IPS-15b (cell line): ENCODE results near the gene UFSP1.

Experiments used
- H3K27me3 ChIP-seq: one replicate; pipeline ENCODE4 v1.6.1; 2013; ENCODE audit warnings: low read length; ENCODE audit not compliant: control insufficient read depth, insufficient read depth
- H3K36me3 ChIP-seq: one replicate; pipeline ENCODE4 v1.6.1; 2013; ENCODE audit warnings: low read length; ENCODE audit not compliant: control insufficient read depth, insufficient read depth
- H3K4me1 ChIP-seq: one replicate; pipeline ENCODE4 v1.6.1; 2013; ENCODE audit warnings: mild to moderate bottlenecking, low read length; ENCODE audit not compliant: control insufficient read depth, insufficient read depth
- H3K4me3 ChIP-seq: one replicate; pipeline ENCODE4 v1.5.1; 2013; ENCODE audit warnings: low read depth, low read length
- H3K9ac ChIP-seq: one replicate; pipeline ENCODE4 v1.6.1; 2013; ENCODE audit warnings: low read depth, mild to moderate bottlenecking, low read length
- H3K9me3 ChIP-seq: one replicate; pipeline ENCODE4 v1.6.1; 2013; ENCODE audit warnings: mild to moderate bottlenecking, low read length; ENCODE audit not compliant: control insufficient read depth, insufficient read depth

Gene UFSP1

GRCh38 chr7:100893910-100894721 lies 4.6 kb upstream of the UFSP1 start:
- H3K9me3 ChIP-seq = no peaks in the 10 kb centered on the region
- H3K4me3 ChIP-seq = peak overlapping the region; percentile 49
- H3K27me3 ChIP-seq = peaks cover 14% of the 10 kb centered on the region
- peaks cover 9% of the 10 kb centered on the region for H3K4me1 ChIP-seq
- no peak overlapping the region for H3K9ac ChIP-seq
- peaks cover 4% of the 10 kb centered on the region for H3K36me3 ChIP-seq

DNA sequence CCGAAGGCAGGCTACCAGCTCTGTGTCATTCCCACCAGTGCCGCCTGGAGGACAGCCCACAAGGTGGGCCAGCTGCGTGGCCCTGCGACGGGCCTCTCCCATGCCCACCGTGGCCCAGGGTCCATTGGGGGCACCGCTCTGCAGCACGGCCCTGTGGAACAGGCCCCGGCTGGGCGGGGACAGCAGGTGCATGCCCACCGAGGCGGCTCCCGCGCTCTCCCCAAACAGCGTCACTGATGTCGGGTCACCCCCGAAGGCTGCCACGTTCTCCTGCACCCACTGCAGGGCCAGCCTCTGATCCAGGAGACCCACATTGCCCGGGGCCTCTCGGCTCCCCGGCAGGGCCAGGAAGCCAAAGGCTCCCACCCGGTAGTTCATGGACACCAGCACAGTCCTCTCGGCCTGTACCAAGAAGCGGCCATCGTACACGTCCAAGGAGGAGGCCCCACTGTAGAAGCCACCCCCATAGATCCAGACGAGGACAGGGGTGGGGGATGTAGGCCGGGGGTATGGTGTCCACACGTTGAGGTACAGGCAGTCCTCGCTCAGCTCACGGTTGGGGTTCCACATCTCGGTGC lies 3.9 kb upstream of the UFSP1 start:
- Histone ChIP-seq H3K9me3 (no peaks in the 10 kb centered on the region), H3K36me3 (peaks cover 9% of the 10 kb centered on the region), H3K4me3 (no peak overlapping the region), H3K4me1 (peaks cover 12% of the 10 kb centered on the region), H3K9ac (no peak overlapping the region), H3K27me3 (peaks cover 14% of the 10 kb centered on the region)

- Histone ChIP-seq H3K4me1 (peaks cover 17% of the 10 kb centered on the region), H3K9ac (no peak overlapping the region), H3K9me3 (no peaks in the 10 kb centered on the region), H3K36me3 (peaks cover 15% of the 10 kb centered on the region), H3K27me3 (peaks cover 11% of the 10 kb centered on the region), H3K4me3 (no peak overlapping the region)
Measured at GRCh38 chr7:100892364-100893317, 3.1 kb upstream of the UFSP1 start.

DNA sequence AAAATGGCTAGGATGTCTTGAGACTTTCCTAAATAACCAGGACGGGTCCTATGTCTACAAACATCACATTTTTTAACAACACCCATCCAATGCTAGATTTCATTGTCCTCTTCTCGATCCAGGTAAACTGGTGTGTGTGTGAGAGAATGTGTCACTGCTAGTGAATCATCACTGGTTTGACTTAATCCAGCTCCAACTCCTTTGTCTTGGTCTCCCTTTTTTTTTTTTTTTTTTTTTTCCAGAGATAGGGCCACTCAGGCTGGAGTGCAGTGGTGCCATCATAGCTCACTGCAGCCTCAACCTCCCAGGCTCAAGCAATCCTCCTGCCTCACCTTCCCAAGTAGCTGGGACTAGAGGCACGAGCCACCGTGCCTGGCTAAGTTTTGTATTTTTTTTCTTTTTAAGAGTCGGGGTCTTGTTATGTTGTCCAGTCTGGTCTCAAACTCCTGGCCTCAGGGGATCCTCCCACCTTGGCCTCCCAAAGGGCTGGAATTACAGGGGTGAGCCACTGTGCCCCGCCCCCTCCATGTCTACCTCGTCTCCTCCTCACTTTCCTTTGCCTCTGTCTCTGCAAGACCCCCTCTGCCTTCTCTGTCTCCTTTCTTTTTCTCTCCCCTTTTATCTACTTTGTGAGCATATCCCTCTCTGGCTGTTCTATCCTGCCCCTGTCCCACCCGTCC lies 2.2 kb upstream of the UFSP1 start:
- peaks cover 11% of the 10 kb centered on the region for H3K27me3 ChIP-seq
- H3K36me3 ChIP-seq = peaks cover 24% of the 10 kb centered on the region
- H3K9me3 ChIP-seq = no peaks in the 10 kb centered on the region
- peaks cover 19% of the 10 kb centered on the region for H3K4me1 ChIP-seq
- peak overlapping the region; percentile 89 for H3K9ac ChIP-seq
- peak overlapping the region; percentile 84 for H3K4me3 ChIP-seq

GRCh38 chr7:100890653-100891567 lies 1.4 kb upstream of the UFSP1 start:
- H3K27me3 ChIP-seq = peaks cover 4% of the 10 kb centered on the region
- H3K36me3 ChIP-seq = peaks cover 32% of the 10 kb centered on the region
- H3K4me1 ChIP-seq = peaks cover 15% of the 10 kb centered on the region
- H3K9me3 ChIP-seq = no peaks in the 10 kb centered on the region
- H3K4me3 ChIP-seq = peak overlapping the region; percentile 84
- H3K9ac ChIP-seq = peak overlapping the region; percentile 89

DNA sequence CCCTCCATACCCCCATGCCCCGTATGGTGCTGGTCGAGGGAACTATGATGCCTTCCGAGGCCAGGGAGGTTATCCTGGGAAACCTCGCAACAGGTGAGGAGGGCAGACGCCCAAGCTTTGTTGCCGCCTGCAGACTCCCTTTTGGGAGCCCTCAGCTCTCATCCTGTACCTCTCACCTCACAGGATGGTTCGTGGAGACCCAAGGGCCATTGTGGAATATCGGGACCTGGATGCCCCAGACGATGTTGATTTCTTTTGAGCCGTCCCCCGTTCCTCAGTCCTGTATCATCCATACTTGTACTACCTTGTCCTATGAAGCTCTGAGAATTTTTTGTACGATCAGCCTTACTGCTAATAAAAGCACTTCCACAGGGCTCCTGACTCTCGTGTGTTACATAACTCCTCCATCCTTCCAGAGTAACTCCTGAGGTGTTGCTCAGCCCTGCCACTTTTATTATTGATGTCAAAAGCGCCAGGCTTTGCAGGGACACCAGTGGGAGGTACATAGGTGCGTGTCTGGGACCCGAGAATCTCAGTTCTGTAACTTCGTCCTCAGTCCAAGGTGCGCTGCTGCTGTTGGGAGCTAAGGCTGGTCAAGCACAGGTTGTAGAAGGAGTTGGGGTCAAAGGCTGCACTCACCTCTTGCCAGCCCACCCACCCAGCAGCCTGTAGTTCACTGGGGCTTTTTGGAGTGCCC lies 1.1 kb downstream of the UFSP1 start:
- H3K4me1 ChIP-seq = peaks cover 14% of the 10 kb centered on the region
- peak overlapping the region; percentile 80 for H3K4me3 ChIP-seq
- peaks cover 57% of the 10 kb centered on the region for H3K36me3 ChIP-seq
- no peaks in the 10 kb centered on the region for H3K9me3 ChIP-seq
- H3K9ac ChIP-seq = peak overlapping the region; percentile 91
- no peaks in the 10 kb centered on the region for H3K27me3 ChIP-seq

DNA sequence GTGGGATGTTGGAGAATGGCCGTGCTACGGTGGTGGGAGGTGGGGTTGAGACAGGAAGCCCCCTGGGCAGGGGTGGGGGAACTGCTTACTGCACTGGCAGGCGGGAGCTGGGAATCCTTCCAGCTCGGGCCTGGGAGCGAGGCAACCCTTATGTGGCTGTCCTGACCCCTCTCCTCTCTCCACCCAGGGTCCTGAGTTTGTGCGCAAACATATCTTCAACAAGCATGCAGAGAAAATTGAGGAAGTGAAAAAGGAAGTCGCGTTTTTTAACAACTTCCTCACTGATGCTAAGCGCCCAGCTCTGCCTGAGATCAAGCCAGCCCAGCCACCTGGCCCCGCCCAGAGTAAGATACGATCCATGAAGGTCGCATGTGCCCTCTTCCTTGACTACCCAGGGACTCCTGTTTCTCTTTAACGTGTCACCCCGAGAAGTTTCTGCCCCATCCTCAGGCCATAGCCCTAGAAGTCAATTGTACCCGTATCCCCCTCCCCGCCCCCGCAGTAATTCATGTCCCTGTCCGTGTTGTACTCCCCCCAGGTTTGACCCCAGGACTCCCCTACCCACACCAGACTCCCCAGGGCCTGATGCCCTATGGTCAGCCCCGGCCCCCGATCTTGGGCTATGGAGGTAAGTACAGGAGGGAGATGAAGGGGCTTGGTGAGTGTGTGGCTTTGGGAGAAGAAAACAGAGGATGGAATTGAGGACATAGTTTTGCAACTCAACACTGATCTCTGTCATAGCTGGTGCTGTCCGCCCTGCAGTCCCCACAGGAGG lies 1.8 kb downstream of the UFSP1 start:
- Histone ChIP-seq H3K4me3 (peak overlapping the region; percentile 80), H3K27me3 (no peaks in the 10 kb centered on the region), H3K9ac (no peak overlapping the region), H3K36me3 (peaks cover 64% of the 10 kb centered on the region), H3K4me1 (peaks cover 14% of the 10 kb centered on the region), H3K9me3 (no peaks in the 10 kb centered on the region)

- H3K9ac ChIP-seq = no peak overlapping the region
- no peak overlapping the region for H3K4me3 ChIP-seq
- no peaks in the 10 kb centered on the region for H3K27me3 ChIP-seq
- peaks cover 14% of the 10 kb centered on the region for H3K4me1 ChIP-seq
- peaks cover 66% of the 10 kb centered on the region for H3K36me3 ChIP-seq
- H3K9me3 ChIP-seq = no peaks in the 10 kb centered on the region
Measured at GRCh38 chr7:100886936-100887515, 2.5 kb downstream of the UFSP1 start.

DNA sequence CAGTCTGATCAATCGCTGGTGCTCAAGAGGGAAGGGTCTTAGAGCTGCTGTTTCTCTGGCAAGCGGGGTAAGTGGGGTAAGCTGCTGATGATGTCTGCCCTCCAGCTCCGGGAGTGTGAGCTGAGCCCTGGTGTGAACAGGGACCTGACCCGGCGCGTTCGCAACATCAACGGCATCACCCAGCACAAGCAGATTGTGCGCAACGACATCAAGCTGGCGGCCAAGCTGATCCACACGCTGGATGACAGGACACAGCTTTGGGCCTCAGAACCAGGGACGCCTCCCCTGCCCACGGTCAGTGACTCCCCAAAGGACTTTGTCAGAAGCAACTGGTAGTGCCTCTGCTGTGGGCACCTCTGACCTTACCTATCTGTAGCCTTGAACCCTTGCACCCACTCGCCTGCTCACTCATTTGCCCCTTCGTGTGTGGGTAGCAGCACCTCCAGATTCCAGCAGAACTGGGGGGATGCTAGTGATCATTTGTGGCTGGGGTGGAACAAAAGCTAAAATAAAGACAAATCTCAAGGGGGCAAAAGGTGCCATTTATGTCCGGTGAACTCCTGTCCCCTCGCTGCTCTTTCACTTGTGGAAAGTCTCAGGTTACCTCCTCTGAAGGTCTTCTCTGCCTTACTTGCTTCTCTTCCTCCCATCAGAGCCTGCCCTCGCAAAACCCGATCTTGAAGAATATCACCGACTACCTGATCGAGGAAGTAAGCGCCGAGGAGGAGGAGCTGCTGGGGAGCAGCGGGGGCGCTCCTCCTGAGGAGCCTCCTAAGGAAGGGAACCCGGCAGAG lies 3.2 kb downstream of the UFSP1 start:
- Histone ChIP-seq H3K36me3 (peaks cover 73% of the 10 kb centered on the region), H3K9ac (no peak overlapping the region), H3K4me3 (no peak overlapping the region), H3K9me3 (no peaks in the 10 kb centered on the region), H3K27me3 (no peaks in the 10 kb centered on the region), H3K4me1 (peaks cover 11% of the 10 kb centered on the region)
